Naive thymus-derived CD4-positive, alpha-beta T cell (primary cell): ENCODE data around the gene STK4. TPM values are rescaled to one million over a fixed set of nuclear protein-coding genes. Genes with fewer than 3 reads are reported as not detected.

Experiments
- ATAC-seq: fragments of 150-1000 bp; cut with Tn5 transposase; 2 replicates; pipeline ENCODE4 v1.10.0; 2021; ENCODE audit warnings: mild to moderate bottlenecking, moderate library complexity
- CTCF ChIA-PET: fragments of 350-600 bp; sonication (Branson Sonifier 250); formaldehyde crosslinking; loops from one replicate; lab custom pipeline; 2021; ENCODE audit warnings: antibody characterized with exemption; lab: Charles Lee
- POLR2A ChIA-PET: fragments of 350-600 bp; sonication (Branson Sonifier 250); formaldehyde crosslinking; loops from one replicate; lab custom pipeline; 2021; ENCODE audit warnings: antibody characterized with exemption, inconsistent platforms; lab: Charles Lee
- DNase-seq, 9 donors: peaks; one replicate each; pipeline versions ENCODE4 v3.0.0 to v3.0.0-alpha.2; 2020 to 2022; ENCODE audit warnings: mixed read lengths in 1 of 9
- H3K27ac ChIP-seq: one replicate; pipeline ENCODE4 v1.7.0; 2013; ENCODE audit warnings: mild to moderate bottlenecking, low read depth, low read length, moderate library complexity
- H3K27me3 ChIP-seq, 2 donors: one replicate each; pipeline ENCODE4 v1.7.0; 2013; ENCODE audit warnings: low read length in 2 of 2, mild to moderate bottlenecking in 2 of 2, moderate library complexity in 2 of 2; ENCODE audit not compliant: control insufficient read depth in 2 of 2, insufficient read depth in 2 of 2
- H3K36me3 ChIP-seq, 3 experiments: 1 replicate in 2 of 3; 2 replicates in 1 of 3; pipeline ENCODE4 v1.7.0; 2013; ENCODE audit warnings: low read length in 3 of 3, mild to moderate bottlenecking in 3 of 3, moderate library complexity in 1 of 3; ENCODE audit not compliant: insufficient read depth in 3 of 3, control insufficient read depth in 2 of 3
- H3K4me1 ChIP-seq, 2 donors: one replicate each; pipeline ENCODE4 v1.7.0; 2013; ENCODE audit warnings: low read length in 2 of 2, mild to moderate bottlenecking in 2 of 2, moderate library complexity in 1 of 2; ENCODE audit not compliant: control insufficient read depth in 2 of 2, insufficient read depth in 2 of 2
- H3K4me3 ChIP-seq: 2 replicates; pipeline ENCODE4 v1.7.0; 2013; ENCODE audit warnings: mild to moderate bottlenecking, low read length
- H3K9me3 ChIP-seq, 3 experiments: 1 replicate in 2 of 3; 2 replicates in 1 of 3; pipeline ENCODE4 v1.7.0; 2013; ENCODE audit warnings: low read length in 3 of 3; ENCODE audit not compliant: control insufficient read depth in 2 of 3
- H3K27ac Mint-ChIP-seq, 9 donors: one replicate each; pipeline ENCODE4 v1.8.0; 2020 to 2022; ENCODE audit warnings: mixed read lengths in 9 of 9, mild to moderate bottlenecking in 8 of 9, moderate library complexity in 5 of 9, inconsistent platforms in 2 of 9
- H3K27me3 Mint-ChIP-seq, 5 donors: one replicate each; pipeline ENCODE4 v1.8.0; 2021 to 2022; ENCODE audit warnings: mixed read lengths in 5 of 5, mild to moderate bottlenecking in 1 of 5
- H3K36me3 Mint-ChIP-seq, 5 donors: one replicate each; pipeline ENCODE4 v1.8.0; 2020 to 2022; ENCODE audit warnings: mixed read lengths in 5 of 5, mild to moderate bottlenecking in 3 of 5, inconsistent platforms in 1 of 5
- H3K4me1 Mint-ChIP-seq, 7 donors: one replicate each; pipeline ENCODE4 v1.8.0; 2020 to 2022; ENCODE audit warnings: mixed read lengths in 7 of 7, mild to moderate bottlenecking in 3 of 7, inconsistent platforms in 1 of 7
- H3K4me3 Mint-ChIP-seq, 10 donors: one replicate each; pipeline ENCODE4 v1.8.0; 2020 to 2022; ENCODE audit warnings: mild to moderate bottlenecking in 10 of 10, mixed read lengths in 10 of 10, moderate library complexity in 6 of 10, inconsistent platforms in 2 of 10
- H3K9me3 Mint-ChIP-seq, 11 donors: one replicate each; pipeline ENCODE4 v1.8.0; 2020 to 2022; ENCODE audit warnings: mixed read lengths in 11 of 11, mild to moderate bottlenecking in 4 of 11, inconsistent platforms in 1 of 11, moderate library complexity in 1 of 11
- intact Hi-C, 2 donors: fragments of 100-400 bp; cut with micrococcal nuclease; formaldehyde crosslinking; loops; one replicate each; pipeline ENCODE4 v1.15.1; 2023
- polyA plus RNA-seq, 2 donors: library from polyadenylated mRNA; unstranded; fragments of 300-500 nt; fragmentation: Illumina TruSeq; gene quantifications; one replicate each; pipeline ENCODE4 v1.2.3, GENCODE V29; 2021
- total RNA-seq, 6 experiments: library from RNA in 5 of 6; stranded (reverse) in 5 of 6; gene quantifications; 1 replicate in 5 of 6; 2 replicates in 1 of 6; pipeline ENCODE4 v1.2.3 and lab custom pipeline; 2021 to 2026

Gene STK4
- total and polyA plus RNA-seq, 7 experiments from 2014 or later, result 175 to 383 (median 247) TPM

- no peak for ATAC-seq
- Mint-ChIP-seq H3K36me3 (peaks cover 0 to 6% (median 0%) of the 10 kb centered on the region in 5 donors), H3K27ac (no peak overlapping the region), H3K9me3 (peaks cover 0 to 3% (median 0%) of the 10 kb centered on the region in 11 donors), H3K27me3 (peaks cover 24 to 57% (median 44%) of the 10 kb centered on the region in 5 donors), H3K4me1 (no peaks in the 10 kb centered on the region), H3K4me3 (no peak overlapping the region)
- POLR2A ChIA-PET, result no interaction called here
- intact Hi-C loops, result no loop called here
- H3K4me1 ChIP-seq, result no peaks in the 10 kb centered on the region
- no peaks in the 10 kb centered on the region for H3K9me3 ChIP-seq
- no peak overlapping the region for H3K4me3 ChIP-seq
- H3K36me3 ChIP-seq, result no peaks in the 10 kb centered on the region
- H3K27me3 ChIP-seq, result peaks cover 0 to 4% of the 10 kb centered on the region in 2 donors
- CTCF ChIA-PET, result no interaction called here
- H3K27ac ChIP-seq, result no peak overlapping the region
- no peak for DNase-seq
Observed at GRCh38 chr20:45128099-45128498, 161.8 kb downstream of the STK4 start.

Other genes with a start within 250 kb of the STK4 start
- gene KCNK15, start 220.6 kb upstream of the STK4 start, total RNA-seq, result under 1 TPM in 1 of 5 experiments, not detected in 4; 0.19 TPM
- not detected for gene KCNK15, start 220.6 kb upstream of the STK4 start, polyA plus RNA-seq
- not detected for gene RIMS4, start 156.0 kb upstream of the STK4 start, total RNA-seq
- gene RIMS4, start 156.0 kb upstream of the STK4 start, polyA plus RNA-seq, result not detected
- 100 to 1,000 TPM; 135 to 262 (median 203) TPM for gene YWHAB, start 80.8 kb upstream of the STK4 start, total RNA-seq
- 100 to 1,000 TPM; 464 to 552 TPM for gene YWHAB, start 80.8 kb upstream of the STK4 start, polyA plus RNA-seq
- gene PABPC1L, start 56.5 kb upstream of the STK4 start, total RNA-seq, result 10 to 100 TPM; 34.0 to 71.7 (median 59.0) TPM
- gene PABPC1L, start 56.5 kb upstream of the STK4 start, polyA plus RNA-seq, result 1 to 10 TPM; 1.3 to 1.8 TPM
- gene TOMM34, start 6.1 kb upstream of the STK4 start, total RNA-seq, result 10 to 100 TPM in 1 of 5 experiments, 1 to 10 TPM in 4; 7.0 to 22.5 (median 8.6) TPM
- 10 to 100 TPM; 15.1 to 30.2 TPM for gene TOMM34, start 6.1 kb upstream of the STK4 start, polyA plus RNA-seq
- gene KCNS1, start 134.6 kb downstream of the STK4 start, total RNA-seq, result under 1 TPM in 1 of 5 experiments, not detected in 4; 0.12 TPM
- gene KCNS1, start 134.6 kb downstream of the STK4 start, polyA plus RNA-seq, result under 1 TPM; 0.07 to 0.08 TPM
- not detected for gene WFDC5, start 148.7 kb downstream of the STK4 start, total RNA-seq
- not detected for gene WFDC5, start 148.7 kb downstream of the STK4 start, polyA plus RNA-seq
- not detected for gene WFDC12, start 158.0 kb downstream of the STK4 start, total RNA-seq
- gene WFDC12, start 158.0 kb downstream of the STK4 start, polyA plus RNA-seq, result not detected
- not detected for gene PI3, start 208.4 kb downstream of the STK4 start, total RNA-seq
- not detected for gene PI3, start 208.4 kb downstream of the STK4 start, polyA plus RNA-seq
- not detected for gene SEMG1, start 240.5 kb downstream of the STK4 start, total RNA-seq
- not detected for gene SEMG1, start 240.5 kb downstream of the STK4 start, polyA plus RNA-seq